Lung (tissue), 12 donors: ENCODE measurements around the gene LAMA1. TPM values are rescaled to one million over a fixed set of nuclear protein-coding genes. Genes with fewer than 3 reads are reported as not detected.

Experiments
- ATAC-seq: fragments of 200-7000 bp; cut with Tn5 transposase; one replicate; pipeline ENCODE4 v1.9.1; 2020; ENCODE audit warnings: moderate number of reproducible peaks; ENCODE audit not compliant: insufficient read depth, low FRiP score
- DNase-seq, 3 donors: peaks; one replicate each; pipeline ENCODE4 v3.0.0-alpha.2; 2013 to 2017
- H3K27ac ChIP-seq, 2 donors: one replicate each; pipeline ENCODE4 v1.5.1; 2013; ENCODE audit warnings: mild to moderate bottlenecking in 2 of 2, moderate library complexity in 2 of 2, control low read depth in 1 of 2, inconsistent platforms in 1 of 2, low read depth in 1 of 2, low read length in 1 of 2
- H3K27me3 ChIP-seq, 3 donors: one replicate each; pipeline ENCODE4 v1.5.1; 2013; ENCODE audit warnings: low read length in 2 of 3; ENCODE audit not compliant: control insufficient read depth in 3 of 3, insufficient read depth in 3 of 3
- H3K36me3 ChIP-seq, 4 donors: one replicate each; pipeline ENCODE4 v1.5.1; 2013; ENCODE audit warnings: low read length in 4 of 4, mild to moderate bottlenecking in 1 of 4, moderate library complexity in 1 of 4; ENCODE audit not compliant: control insufficient read depth in 4 of 4, insufficient read depth in 4 of 4
- H3K4me1 ChIP-seq, 5 donors: one replicate each; pipeline ENCODE4 v1.5.1; 2013; ENCODE audit warnings: low read length in 5 of 5, mild to moderate bottlenecking in 2 of 5, moderate library complexity in 1 of 5; ENCODE audit not compliant: control insufficient read depth in 5 of 5, insufficient read depth in 5 of 5
- H3K4me3 ChIP-seq: one replicate; pipeline ENCODE4 v1.5.1; 2013; ENCODE audit warnings: mild to moderate bottlenecking, control low read depth, moderate library complexity
- H3K9ac ChIP-seq, 2 donors: one replicate each; pipeline ENCODE4 v1.5.1; 2013; ENCODE audit warnings: low read length in 2 of 2, control low read depth in 1 of 2; ENCODE audit not compliant: insufficient read depth in 1 of 2
- H3K9me3 ChIP-seq, 4 donors: one replicate each; pipeline ENCODE4 v1.5.1; 2013; ENCODE audit warnings: low read length in 3 of 4, mild to moderate bottlenecking in 1 of 4, moderate library complexity in 1 of 4; ENCODE audit not compliant: control insufficient read depth in 4 of 4, insufficient read depth in 3 of 4
- CTCF ChIP-seq: IDR thresholded peaks from 2 replicates; pipeline ENCODE4 v1.5.1; 2012; ENCODE audit warnings: mild to moderate bottlenecking; ENCODE audit errors: control extremely low read depth, extremely low read depth
- whole genome bisulfite sequencing, 2 donors: extraction: QIAGEN DNeasy Blood & Tissue Kit; methylation state at CpG; one replicate each; pipeline ENCODE4 v1.1.7; 2013; 5-methylcytosine and 5-hydroxymethylcytosine counted together
- polyA plus RNA-seq, 2 donors: library from polyadenylated mRNA; stranded (reverse); fragments of 200-250 nt; gene quantifications; one replicate each; pipeline ENCODE4 v1.2.1, GENCODE V29; 2013
- total RNA-seq, 2 donors: library from RNA; depleted of rRNA in 1 of 2; stranded (reverse); fragments of >200 nt in 1 of 2; gene quantifications; one replicate each; pipeline ENCODE4 v1.2.1, GENCODE V29; 2014 to 2021
- donor health status: control.
- donor health status: control.
- donor health status: Bipolar disorder and iron deficiency.
- donor health status: healthy.
- donor health status: DM: yes; HTN: yes; CAD: no.

Gene LAMA1
- total and polyA plus RNA-seq, 4 donors: 0.66 to 2.8 (median 1.7) TPM

DNA sequence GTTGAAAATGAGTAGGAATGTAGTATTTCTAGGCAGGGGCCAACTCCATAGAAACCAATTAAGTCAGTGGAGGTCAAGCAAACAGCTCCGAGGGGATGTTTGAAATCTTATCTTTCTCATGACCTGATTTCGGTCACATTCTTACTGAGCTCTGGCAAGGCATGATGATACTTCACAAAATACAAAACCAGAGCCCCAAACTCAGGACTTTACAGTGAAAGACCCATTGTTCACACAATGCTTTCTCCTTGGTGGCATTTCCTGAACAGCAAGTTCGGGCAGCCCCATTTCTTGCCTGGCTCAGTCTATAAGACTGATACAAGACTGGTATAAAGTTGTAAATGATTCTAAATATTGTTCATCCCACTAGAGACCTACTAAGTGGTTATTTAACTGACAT lies 53.3 kb downstream of the LAMA1 start:
- Histone ChIP-seq H3K36me3 (no peaks in the 10 kb centered on the region), H3K27me3 (no peaks in the 10 kb centered on the region), H3K4me1 (peaks cover 0 to 8% (median 3%) of the 10 kb centered on the region in 5 donors), H3K9ac (no peak overlapping the region), H3K9me3 (peaks cover 0 to under 1% (median 0%) of the 10 kb centered on the region in 4 donors), H3K27ac (no peak overlapping the region), H3K4me3 (no peak overlapping the region)
- no peak for TF ChIP-seq CTCF
- ATAC-seq (no peak), DNase-seq (peak in 2 of 3 donors; percentile 15 to 40)
- WGBS, 2 donors: 63 to 74% methylated on average over 3 of the region's 3 CpGs

- H3K9me3 ChIP-seq: no peaks in the 10 kb centered on the region
- H3K9ac ChIP-seq: no peak overlapping the region
- H3K4me3 ChIP-seq: no peak overlapping the region
- H3K27me3 ChIP-seq: no peaks in the 10 kb centered on the region
- TF ChIP-seq CTCF: no peak
- WGBS, 2 donors: 84 to 85% methylated on average over 5 of the region's 5 CpGs
- H3K36me3 ChIP-seq: no peaks in the 10 kb centered on the region
- ATAC-seq (no peak), DNase-seq (peak in 1 of 3 donors; percentile 16)
- peaks cover 0 to 9% (median 3%) of the 10 kb centered on the region in 5 donors for H3K4me1 ChIP-seq
- H3K27ac ChIP-seq: no peak overlapping the region
Observed at GRCh38 chr18:7062811-7063210, 54.8 kb downstream of the LAMA1 start.

GRCh38 chr18:7062236-7062635 lies 55.4 kb downstream of the LAMA1 start:
- no peak for DNase-seq
- no peak for ATAC-seq
- 70 to 72% methylated on average over 9 of the region's 9 CpGs for WGBS, 2 donors
- Histone ChIP-seq H3K4me1 (peaks cover 0 to 6% (median 3%) of the 10 kb centered on the region in 5 donors), H3K9ac (no peak overlapping the region), H3K9me3 (no peaks in the 10 kb centered on the region), H3K36me3 (no peaks in the 10 kb centered on the region), H3K27me3 (no peaks in the 10 kb centered on the region), H3K4me3 (no peak overlapping the region), H3K27ac (no peak overlapping the region)
- TF ChIP-seq CTCF: no peak

- H3K27me3 ChIP-seq: no peaks in the 10 kb centered on the region
Observed at GRCh38 chr18:7059276-7059675, 58.3 kb downstream of the LAMA1 start.

More at GRCh38 chr18:7059276-7059675, 58.3 kb downstream of the LAMA1 start:
- no peak overlapping the region for H3K9ac ChIP-seq
- H3K4me3 ChIP-seq: no peak overlapping the region
- ATAC-seq: no peak
- H3K9me3 ChIP-seq: no peaks in the 10 kb centered on the region
- H3K27ac ChIP-seq: no peak overlapping the region
- no peak for TF ChIP-seq CTCF
- H3K36me3 ChIP-seq: no peaks in the 10 kb centered on the region
- WGBS, 2 donors: 54 to 62% methylated on average over 2 of the region's 2 CpGs
- peak in 1 of 3 donors; percentile 11 for DNase-seq
- H3K4me1 ChIP-seq: peaks cover 0 to 6% (median 0%) of the 10 kb centered on the region in 5 donors
